ENCODE results near the gene CTAG1A. TPM values are rescaled to one million over a fixed set of nuclear protein-coding genes. Genes with fewer than 3 reads are reported as not detected.
"Not testable (repeated sequence)": the region's sequence is repeated elsewhere in the genome, so short reads cannot be mapped to it uniquely, and the experiment has no call there.

The CTAG1A gene
- total RNA-seq, 1 donor from 2014 or later, result not detected

- Histone ChIP-seq H3K9ac (ENCODE audit: low read depth in 1 of 3, low read length in 3 of 3) (peak within 1 kb of the TSS; percentile 65 to 81 (median 78)), H3K27ac (ENCODE audit: low read depth, low read length) (peak within 1 kb of the TSS; percentile 76), H3K27me3 (ENCODE audit: control insufficient read depth in 3 of 3, insufficient read depth in 3 of 3, low read length in 3 of 3) (no peaks in the 10 kb centered on the region), H3K9me3 (ENCODE audit: control insufficient read depth in 3 of 3, low read length in 3 of 3) (no peaks in the 10 kb centered on the region), H3K4me3 (ENCODE audit: low read length in 3 of 3) (peak within 1 kb of the TSS; percentile 79 to 85 (median 84)), H3K36me3 (ENCODE audit: control insufficient read depth in 3 of 3, insufficient read depth in 3 of 3, low read length in 3 of 3) (no peaks in the 10 kb centered on the region), H3K4me1 (ENCODE audit: control insufficient read depth in 3 of 3, insufficient read depth in 3 of 3, low read length in 3 of 3) (peaks cover 22 to 41% (median 28%) of the 10 kb centered on the region in 3 donors)
These were observed 38.3 kb upstream of the CTAG1A start, which contains the start of gene G6PD for GRCh38 chrX:154546354-154547244. TSS of gene G6PD (minus strand) at chrX:154546846. CDS start at chrX:154546155, 691 bp downstream.

GRCh38 chrX:154547245-154548027 is 37.5 kb upstream of the CTAG1A start, which contains the start of gene IKBKG:
TSS of gene IKBKG (plus strand) at chrX:154547620. CDS start at chrX:154552003, 4,383 bp downstream.
- Histone ChIP-seq H3K4me1 (ENCODE audit: control insufficient read depth in 3 of 3, insufficient read depth in 3 of 3, low read length in 3 of 3) (peaks cover 15 to 33% (median 20%) of the 10 kb centered on the region in 3 donors), H3K4me3 (ENCODE audit: low read length in 3 of 3) (peak within 1 kb of the TSS; percentile 79 to 85 (median 84)), H3K27ac (ENCODE audit: low read depth, low read length) (peak within 1 kb of the TSS; percentile 76), H3K36me3 (ENCODE audit: control insufficient read depth in 3 of 3, insufficient read depth in 3 of 3, low read length in 3 of 3) (peaks cover 0 to 3% (median 0%) of the 10 kb centered on the region in 3 donors), H3K9ac (ENCODE audit: low read depth in 1 of 3, low read length in 3 of 3) (peak within 1 kb of the TSS; percentile 65 to 81 (median 78)), H3K9me3 (ENCODE audit: control insufficient read depth in 3 of 3, low read length in 3 of 3) (no peaks in the 10 kb centered on the region), H3K27me3 (ENCODE audit: control insufficient read depth in 3 of 3, insufficient read depth in 3 of 3, low read length in 3 of 3) (no peaks in the 10 kb centered on the region)

- H3K27ac ChIP-seq (ENCODE audit: low read depth, low read length), result peak overlapping the region; percentile 76
- H3K9ac ChIP-seq (ENCODE audit: low read depth in 1 of 3, low read length in 3 of 3), result peak overlapping the region; percentile 63 to 81 (median 78)
- no peaks in the 10 kb centered on the region for H3K27me3 ChIP-seq (ENCODE audit: control insufficient read depth in 3 of 3, insufficient read depth in 3 of 3, low read length in 3 of 3)
- peaks cover 12 to 28% (median 15%) of the 10 kb centered on the region in 3 donors for H3K4me1 ChIP-seq (ENCODE audit: control insufficient read depth in 3 of 3, insufficient read depth in 3 of 3, low read length in 3 of 3)
- H3K36me3 ChIP-seq (ENCODE audit: control insufficient read depth in 3 of 3, insufficient read depth in 3 of 3, low read length in 3 of 3), result peaks cover 0 to 3% (median 0%) of the 10 kb centered on the region in 3 donors
- H3K4me3 ChIP-seq (ENCODE audit: low read length in 3 of 3), result peak overlapping the region; percentile 79 to 85 (median 84)
- H3K9me3 ChIP-seq (ENCODE audit: control insufficient read depth in 3 of 3, low read length in 3 of 3), result no peaks in the 10 kb centered on the region
These were observed 37.0 kb upstream of the CTAG1A start for GRCh38 chrX:154548028-154548316.

GRCh38 chrX:154549766-154550165 is 35.2 kb upstream of the CTAG1A start:
- H3K4me1 ChIP-seq (ENCODE audit: control insufficient read depth in 3 of 3, insufficient read depth in 3 of 3, low read length in 3 of 3), result peaks cover 12 to 22% (median 12%) of the 10 kb centered on the region in 3 donors
- H3K36me3 ChIP-seq (ENCODE audit: control insufficient read depth in 3 of 3, insufficient read depth in 3 of 3, low read length in 3 of 3), result peaks cover 2 to 11% (median 10%) of the 10 kb centered on the region in 3 donors
- no peaks in the 10 kb centered on the region for H3K27me3 ChIP-seq (ENCODE audit: control insufficient read depth in 3 of 3, insufficient read depth in 3 of 3, low read length in 3 of 3)
- H3K4me3 ChIP-seq (ENCODE audit: low read length in 3 of 3), result no peak overlapping the region
- no peak overlapping the region for H3K9ac ChIP-seq (ENCODE audit: low read depth in 1 of 3, low read length in 3 of 3)
- H3K9me3 ChIP-seq (ENCODE audit: control insufficient read depth in 3 of 3, low read length in 3 of 3), result no peaks in the 10 kb centered on the region
- no peak overlapping the region for H3K27ac ChIP-seq (ENCODE audit: low read depth, low read length)

DNA sequence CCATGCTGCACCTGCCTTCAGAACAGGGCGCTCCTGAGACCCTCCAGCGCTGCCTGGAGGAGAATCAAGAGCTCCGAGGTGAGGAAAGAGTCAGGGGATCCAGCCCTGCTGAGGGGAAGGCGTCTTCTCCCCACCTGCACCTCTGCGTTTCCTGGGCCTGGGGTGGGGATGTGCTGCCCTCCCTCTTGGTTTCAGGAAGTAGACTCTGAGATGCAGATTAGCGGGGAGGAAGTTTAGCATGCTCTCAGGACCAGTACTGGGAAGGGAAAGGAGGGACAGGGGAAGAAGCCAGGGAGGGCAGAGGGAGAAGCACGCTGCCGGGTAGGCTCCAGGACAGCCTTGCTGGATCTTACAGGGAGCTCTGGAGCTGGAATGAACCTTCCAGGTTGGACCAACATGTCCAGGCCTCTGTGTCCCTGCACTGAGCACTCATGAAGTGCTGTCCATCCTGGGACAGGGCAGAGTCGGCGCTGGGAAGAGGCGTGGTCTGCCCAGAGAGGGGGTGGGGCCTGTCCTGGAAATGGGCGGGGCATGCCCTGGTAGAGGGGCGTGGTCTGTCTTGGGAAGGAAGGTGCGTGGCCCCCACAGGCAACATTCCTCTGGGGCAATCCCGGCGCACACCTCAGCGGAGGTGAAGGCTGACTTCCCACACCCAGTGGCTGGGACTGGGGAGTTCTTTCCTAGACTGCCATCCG is 32.7 kb upstream of the CTAG1A start:
- peaks cover 6 to 14% (median 6%) of the 10 kb centered on the region in 3 donors for H3K4me1 ChIP-seq (ENCODE audit: control insufficient read depth in 3 of 3, insufficient read depth in 3 of 3, low read length in 3 of 3)
- H3K27me3 ChIP-seq (ENCODE audit: control insufficient read depth in 3 of 3, insufficient read depth in 3 of 3, low read length in 3 of 3); H3K9me3 ChIP-seq (ENCODE audit: control insufficient read depth in 3 of 3, low read length in 3 of 3); H3K9ac ChIP-seq (ENCODE audit: low read depth in 1 of 3, low read length in 3 of 3); H3K4me3 ChIP-seq (ENCODE audit: low read length in 3 of 3); H3K27ac ChIP-seq (ENCODE audit: low read depth, low read length): not testable (repeated sequence)
- peaks cover 2 to 15% (median 10%) of the 10 kb centered on the region in 3 donors for H3K36me3 ChIP-seq (ENCODE audit: control insufficient read depth in 3 of 3, insufficient read depth in 3 of 3, low read length in 3 of 3)

DNA sequence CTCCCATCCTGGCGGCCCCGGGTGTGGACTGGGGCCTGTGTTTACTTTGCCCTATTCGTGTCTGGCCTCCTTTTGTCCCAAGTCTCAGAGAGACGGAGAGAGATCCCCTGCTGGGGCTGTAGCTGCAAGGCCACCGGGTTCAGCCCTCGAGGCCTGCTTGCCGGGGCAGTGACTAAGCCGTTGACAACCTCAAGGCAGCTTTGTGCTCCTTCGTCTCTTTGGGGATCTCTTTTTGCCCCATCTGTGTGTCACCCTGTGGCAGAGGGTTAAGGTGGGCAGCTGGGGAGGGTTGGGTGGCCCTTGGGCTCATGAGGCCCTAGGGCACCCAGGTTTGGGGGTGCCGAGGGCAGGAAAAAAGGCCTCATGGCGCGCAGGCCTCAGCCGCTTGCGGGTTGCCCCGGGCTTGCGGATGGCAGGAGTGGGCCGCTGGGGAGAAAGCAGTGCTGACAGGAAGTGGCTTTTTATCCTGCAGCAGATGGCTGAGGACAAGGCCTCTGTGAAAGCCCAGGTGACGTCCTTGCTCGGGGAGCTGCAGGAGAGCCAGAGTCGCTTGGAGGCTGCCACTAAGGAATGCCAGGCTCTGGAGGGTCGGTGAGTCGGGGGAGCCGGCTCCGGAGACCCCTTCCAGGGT is 26.8 kb upstream of the CTAG1A start:
- H3K4me3 ChIP-seq (ENCODE audit: low read length in 3 of 3); H3K4me1 ChIP-seq (ENCODE audit: control insufficient read depth in 3 of 3, insufficient read depth in 3 of 3, low read length in 3 of 3); H3K9ac ChIP-seq (ENCODE audit: low read depth in 1 of 3, low read length in 3 of 3); H3K27me3 ChIP-seq (ENCODE audit: control insufficient read depth in 3 of 3, insufficient read depth in 3 of 3, low read length in 3 of 3); H3K9me3 ChIP-seq (ENCODE audit: control insufficient read depth in 3 of 3, low read length in 3 of 3); H3K27ac ChIP-seq (ENCODE audit: low read depth, low read length): not testable (repeated sequence)
- peaks cover 2 to 12% (median 10%) of the 10 kb centered on the region in 3 donors for H3K36me3 ChIP-seq (ENCODE audit: control insufficient read depth in 3 of 3, insufficient read depth in 3 of 3, low read length in 3 of 3)

DNA sequence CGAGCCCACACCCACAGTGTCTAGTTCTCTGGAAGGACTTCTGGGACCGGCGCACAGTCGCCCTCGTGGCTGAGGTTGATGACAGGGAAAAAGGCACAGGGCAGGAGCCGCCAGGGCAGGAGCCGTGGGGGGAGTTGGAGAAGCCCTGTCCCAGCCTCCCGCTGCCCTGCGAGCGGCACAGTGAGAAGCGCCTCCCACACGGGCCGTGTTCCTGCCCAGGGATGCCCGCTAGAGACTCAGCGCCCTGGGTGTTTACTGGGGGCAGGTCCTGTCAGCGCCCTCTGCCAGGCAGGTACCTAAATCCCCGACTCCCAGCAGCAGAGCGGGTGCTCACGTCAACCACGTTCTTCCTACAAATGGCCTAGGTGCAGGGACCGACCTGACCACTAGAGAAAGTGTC is 26.0 kb upstream of the CTAG1A start:
- H3K27ac ChIP-seq (ENCODE audit: low read depth, low read length); H3K36me3 ChIP-seq (ENCODE audit: control insufficient read depth in 3 of 3, insufficient read depth in 3 of 3, low read length in 3 of 3); H3K4me3 ChIP-seq (ENCODE audit: low read length in 3 of 3); H3K4me1 ChIP-seq (ENCODE audit: control insufficient read depth in 3 of 3, insufficient read depth in 3 of 3, low read length in 3 of 3); H3K9me3 ChIP-seq (ENCODE audit: control insufficient read depth in 3 of 3, low read length in 3 of 3); H3K9ac ChIP-seq (ENCODE audit: low read depth in 1 of 3, low read length in 3 of 3); H3K27me3 ChIP-seq (ENCODE audit: control insufficient read depth in 3 of 3, insufficient read depth in 3 of 3, low read length in 3 of 3): not testable (repeated sequence)

DNA sequence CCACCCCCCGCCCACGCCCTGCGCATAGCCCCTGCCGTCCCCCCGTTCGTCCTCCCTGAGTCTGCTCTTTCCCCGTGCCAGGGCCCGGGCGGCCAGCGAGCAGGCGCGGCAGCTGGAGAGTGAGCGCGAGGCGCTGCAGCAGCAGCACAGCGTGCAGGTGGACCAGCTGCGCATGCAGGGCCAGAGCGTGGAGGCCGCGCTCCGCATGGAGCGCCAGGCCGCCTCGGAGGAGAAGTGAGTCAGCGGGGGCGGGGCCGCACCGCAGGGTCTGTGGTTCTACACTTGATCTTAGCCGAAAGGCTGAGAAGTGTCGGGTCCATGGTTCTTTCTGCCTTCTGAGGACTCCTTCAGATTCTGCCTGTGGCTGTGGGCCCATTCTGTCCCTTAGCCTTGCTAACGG is 24.6 kb upstream of the CTAG1A start:
- not testable (repeated sequence) for H3K27ac ChIP-seq (ENCODE audit: low read depth, low read length); H3K4me1 ChIP-seq (ENCODE audit: control insufficient read depth in 3 of 3, insufficient read depth in 3 of 3, low read length in 3 of 3); H3K4me3 ChIP-seq (ENCODE audit: low read length in 3 of 3)

DNA sequence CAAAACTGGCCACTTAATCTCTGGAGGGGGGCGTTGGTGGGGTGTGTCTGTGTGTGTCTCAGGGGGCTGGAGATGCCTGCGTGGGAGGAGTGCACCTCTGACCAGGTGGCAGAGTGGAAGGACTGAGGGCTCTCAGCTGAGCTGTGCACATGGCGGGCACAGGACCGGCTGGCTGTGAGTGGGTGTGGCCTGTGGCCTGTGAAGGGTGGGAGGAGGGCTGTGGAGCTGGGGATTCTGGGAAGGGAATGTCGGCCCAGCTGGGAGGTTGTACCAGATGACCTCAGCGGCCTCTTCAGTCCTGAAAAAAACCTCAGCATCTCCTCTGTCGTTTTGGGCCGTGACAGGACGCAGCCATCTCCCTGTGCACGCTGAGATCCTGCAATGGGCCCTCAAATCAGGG is 22.6 kb upstream of the CTAG1A start:
- not testable (repeated sequence) for H3K9ac ChIP-seq (ENCODE audit: low read depth in 1 of 3, low read length in 3 of 3); H3K9me3 ChIP-seq (ENCODE audit: control insufficient read depth in 3 of 3, low read length in 3 of 3); H3K4me1 ChIP-seq (ENCODE audit: control insufficient read depth in 3 of 3, insufficient read depth in 3 of 3, low read length in 3 of 3); H3K27me3 ChIP-seq (ENCODE audit: control insufficient read depth in 3 of 3, insufficient read depth in 3 of 3, low read length in 3 of 3); H3K27ac ChIP-seq (ENCODE audit: low read depth, low read length); H3K4me3 ChIP-seq (ENCODE audit: low read length in 3 of 3); H3K36me3 ChIP-seq (ENCODE audit: control insufficient read depth in 3 of 3, insufficient read depth in 3 of 3, low read length in 3 of 3)

More for the DNA sequence above, 24.6 kb upstream of the CTAG1A start:
- not testable (repeated sequence) for H3K27me3 ChIP-seq (ENCODE audit: control insufficient read depth in 3 of 3, insufficient read depth in 3 of 3, low read length in 3 of 3); H3K9me3 ChIP-seq (ENCODE audit: control insufficient read depth in 3 of 3, low read length in 3 of 3); H3K36me3 ChIP-seq (ENCODE audit: control insufficient read depth in 3 of 3, insufficient read depth in 3 of 3, low read length in 3 of 3); H3K9ac ChIP-seq (ENCODE audit: low read depth in 1 of 3, low read length in 3 of 3)

Data from skeletal muscle tissue (tissue), 4 donors.